Spleen (tissue), 11 donors: ENCODE data around the gene HNRNPC. TPM values are rescaled to one million over a fixed set of nuclear protein-coding genes. Genes with fewer than 3 reads are reported as not detected.

Source experiments
- DNase-seq: peaks from one replicate; pipeline ENCODE4 v3.0.0-alpha.2; 2020
- H3K27ac ChIP-seq, 8 donors: fragments of 200-600 bp; sonication (generic) in 7 of 8; 1 replicate in 4 of 8; 2 replicates in 4 of 8; pipeline versions ENCODE4 v1.5.0 to v1.8.0; 2016 to 2021; ENCODE audit warnings: inconsistent platforms in 4 of 8, mild to moderate bottlenecking in 4 of 8, moderate library complexity in 1 of 8
- H3K27me3 ChIP-seq, 7 donors: fragments of 200-600 bp; sonication (generic) in 6 of 7; replicated peaks in 1 of 7; 1 replicate in 4 of 7; 2 replicates in 3 of 7; pipeline versions ENCODE4 v1.5.0 to v1.8.0; 2016 to 2021; ENCODE audit warnings: inconsistent platforms in 3 of 7, mild to moderate bottlenecking in 1 of 7
- H3K36me3 ChIP-seq, 6 donors: fragments of 200-600 bp; sonication (generic) in 5 of 6; 1 replicate in 4 of 6; 2 replicates in 2 of 6; pipeline versions ENCODE4 v1.5.0 to v1.8.0; 2016 to 2021; ENCODE audit warnings: inconsistent platforms in 2 of 6
- H3K4me1 ChIP-seq, 6 donors: fragments of 200-600 bp; sonication (generic) in 5 of 6; 1 replicate in 3 of 6; 2 replicates in 3 of 6; pipeline versions ENCODE4 v1.5.0 to v1.8.0; 2016 to 2021; ENCODE audit warnings: inconsistent platforms in 3 of 6
- H3K4me3 ChIP-seq, 8 donors: fragments of 200-600 bp; sonication (generic) in 7 of 8; 1 replicate in 4 of 8; 2 replicates in 4 of 8; pipeline versions ENCODE4 v1.5.0 to v1.8.0; 2016 to 2021; ENCODE audit warnings: inconsistent platforms in 4 of 8, mild to moderate bottlenecking in 4 of 8, moderate library complexity in 2 of 8
- H3K9me3 ChIP-seq, 8 donors: fragments of 200-600 bp; sonication (generic) in 7 of 8; 1 replicate in 4 of 8; 2 replicates in 4 of 8; pipeline versions ENCODE4 v1.5.0 to v1.8.0; 2016 to 2021; ENCODE audit warnings: inconsistent platforms in 4 of 8
- POLR2A ChIP-seq, 3 donors: fragments of 450-650 bp; IDR thresholded peaks; one replicate each; pipeline ENCODE4 v1.5.1; 2017; ENCODE audit warnings: antibody characterized with exemption in 3 of 3, mild to moderate bottlenecking in 1 of 3
- POLR2AphosphoS5 ChIP-seq, 3 donors: sonication (generic); formaldehyde crosslinking; IDR thresholded peaks; one replicate each; pipeline ENCODE4 v1.5.1; 2017; ENCODE audit warnings: antibody characterized with exemption in 3 of 3
- WGBS, 5 donors: extraction: QIAGEN DNeasy Blood & Tissue Kit in 3 of 5; methylation state at CpG; one replicate each; pipeline versions ENCODE4 v1.1.5 to v1.1.7; 2013 to 2018; 5-methylcytosine and 5-hydroxymethylcytosine counted together
- intact Hi-C: fragments of 100-400 bp; cut with DNase I; formaldehyde crosslinking; loops from one replicate; pipeline ENCODE4 v1.15.0; 2023; ENCODE audit warnings: low total_unique reads
- polyA plus RNA-seq, 3 donors: library from polyadenylated mRNA; stranded (reverse); fragments of 200-250 nt; gene quantifications; one replicate each; pipeline ENCODE4 v1.2.1, GENCODE V29; 2013
- total RNA-seq, 7 donors: library from RNA; depleted of rRNA in 3 of 7; stranded (reverse); fragments of >200 nt in 3 of 7; fragmentation: NEBNext Ultra II Directional in 4 of 7; extraction: Animal tissue kit (Norgen Biotek cat#: 25700) in 4 of 7; gene quantifications; one replicate each; pipeline versions ENCODE4 v1.1.0 to v1.2.1, GENCODE V29; 2016 to 2021
- TF ChIP-seq, protein P1 (sequence below), 11 experiments: fragments of 200-600 bp in 7 of 11; fragments of 450-650 bp in 4 of 11; sonication (generic) in 4 of 11; IDR thresholded peaks in 8 of 11; conservative IDR thresholded peaks in 3 of 11; 1 replicate in 7 of 11; 2 replicates in 4 of 11; pipeline versions ENCODE4 v1.4.0 to v1.8.0; 2016 to 2021; ENCODE audit warnings: antibody characterized with exemption in 11 of 11, inconsistent platforms in 4 of 11, mild to moderate bottlenecking in 1 of 11
- donor health status: healthy with polysubstance abuse.
- donor health status: DM: no; HTN: no; CAD: no; lungs with moderate emphysema.
- donor health status: DM: no; HTN: no; CAD: no.
- donor health status: Bipolar disorder and iron deficiency.
- donor health status: healthy.
- donor health status: DM: no; HTN: no; CAD: no.
- donor health status: DM: yes; HTN: yes; CAD: no.

The HNRNPC gene
- total and polyA plus RNA-seq, 10 donors: 374 to 824 (median 517) TPM

DNA sequence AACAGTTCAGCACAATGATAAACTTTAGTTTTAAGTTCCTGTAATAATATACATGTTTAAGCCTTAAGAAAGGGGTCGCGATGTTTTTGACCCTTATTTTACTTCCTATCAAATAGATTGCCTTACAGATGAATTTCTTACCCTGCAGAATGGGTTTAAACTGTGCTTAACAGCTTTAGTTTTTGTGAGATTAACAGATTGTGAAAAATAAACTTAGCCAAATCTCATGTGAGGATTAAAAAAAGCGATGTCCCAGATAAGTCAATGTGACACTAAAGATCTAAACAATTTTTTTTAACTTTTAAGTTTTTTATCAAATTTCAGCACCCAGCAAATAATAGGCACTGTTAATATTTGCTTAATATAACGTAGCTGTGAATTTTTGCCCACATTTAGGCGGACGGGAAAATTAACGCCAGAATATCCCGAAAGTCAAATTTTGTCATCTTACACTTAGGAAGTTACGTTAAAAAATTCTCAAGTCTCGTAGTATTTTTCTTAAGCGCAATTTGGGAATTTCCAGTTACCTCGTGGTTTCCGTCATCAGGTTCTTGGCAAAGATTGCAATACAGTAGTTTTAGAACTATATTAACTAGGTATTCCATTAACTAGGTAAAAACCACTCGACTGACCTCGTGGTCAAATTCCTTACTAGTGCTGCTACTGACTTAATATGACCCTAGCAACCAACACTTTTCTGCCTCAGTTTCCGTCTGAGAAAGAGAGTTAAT, 1.2 kb downstream of the HNRNPC start:
- 1 to 3% (median 2%) methylated on average over 16 of the region's 16 CpGs for WGBS, 5 donors
- H3K27ac ChIP-seq: peak overlapping the region; percentile 93 to 98 (median 96)
- no peak for DNase-seq
- intact Hi-C loops: loop anchor here (10.0 kb wide), 1 partner anchor 117 kb away; the partner anchor contains the start of gene SUPT16H
- no peaks in the 10 kb centered on the region for H3K9me3 ChIP-seq
- peaks cover 37 to 69% (median 62%) of the 10 kb centered on the region in 6 donors for H3K4me1 ChIP-seq
- H3K27me3 ChIP-seq: no peaks in the 10 kb centered on the region
- H3K4me3 ChIP-seq: peak overlapping the region; percentile 55 to 88 (median 71)
- no peak for TF ChIP-seq POLR2A (IDR thresholded peaks at IDR 0.05)
- TF ChIP-seq, protein P1, sequence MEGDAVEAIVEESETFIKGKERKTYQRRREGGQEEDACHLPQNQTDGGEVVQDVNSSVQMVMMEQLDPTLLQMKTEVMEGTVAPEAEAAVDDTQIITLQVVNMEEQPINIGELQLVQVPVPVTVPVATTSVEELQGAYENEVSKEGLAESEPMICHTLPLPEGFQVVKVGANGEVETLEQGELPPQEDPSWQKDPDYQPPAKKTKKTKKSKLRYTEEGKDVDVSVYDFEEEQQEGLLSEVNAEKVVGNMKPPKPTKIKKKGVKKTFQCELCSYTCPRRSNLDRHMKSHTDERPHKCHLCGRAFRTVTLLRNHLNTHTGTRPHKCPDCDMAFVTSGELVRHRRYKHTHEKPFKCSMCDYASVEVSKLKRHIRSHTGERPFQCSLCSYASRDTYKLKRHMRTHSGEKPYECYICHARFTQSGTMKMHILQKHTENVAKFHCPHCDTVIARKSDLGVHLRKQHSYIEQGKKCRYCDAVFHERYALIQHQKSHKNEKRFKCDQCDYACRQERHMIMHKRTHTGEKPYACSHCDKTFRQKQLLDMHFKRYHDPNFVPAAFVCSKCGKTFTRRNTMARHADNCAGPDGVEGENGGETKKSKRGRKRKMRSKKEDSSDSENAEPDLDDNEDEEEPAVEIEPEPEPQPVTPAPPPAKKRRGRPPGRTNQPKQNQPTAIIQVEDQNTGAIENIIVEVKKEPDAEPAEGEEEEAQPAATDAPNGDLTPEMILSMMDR (IDR thresholded peaks at IDR 0.05 in 8 of 11, conservative IDR thresholded peaks at IDR 0.05 in 3 of 11): no peak
- no peak for TF ChIP-seq POLR2AphosphoS5 (IDR thresholded peaks at IDR 0.05)
- peaks cover 0 to 52% (median 19%) of the 10 kb centered on the region in 6 donors for H3K36me3 ChIP-seq

DNA sequence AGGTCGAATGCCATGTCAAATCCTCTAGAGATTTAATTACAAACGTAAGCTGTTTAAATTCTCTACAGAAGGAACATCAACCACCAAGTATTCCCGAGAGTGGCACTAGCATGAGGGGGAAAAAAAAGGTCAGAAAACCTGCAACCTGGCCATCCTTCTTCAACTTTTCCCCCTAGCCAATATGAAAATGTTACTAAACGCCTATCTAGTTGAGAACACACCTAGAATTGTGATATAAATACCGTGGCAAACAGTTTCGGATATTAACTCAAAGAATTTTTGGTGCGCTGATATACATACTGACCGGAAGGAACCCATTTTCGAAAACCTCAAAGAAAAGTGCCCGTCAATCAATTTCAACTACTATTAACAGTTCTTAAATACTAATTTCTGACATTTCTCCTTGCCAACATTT, 1.8 kb downstream of the HNRNPC start:
- intact Hi-C loops: loop anchor here (10.0 kb wide), 1 partner anchor 117 kb away; the partner anchor contains the start of gene SUPT16H
- H3K9me3 ChIP-seq: no peaks in the 10 kb centered on the region
- H3K36me3 ChIP-seq: peaks cover 0 to 58% (median 24%) of the 10 kb centered on the region in 6 donors
- 1 to 3% (median 2%) methylated on average over 10 of the region's 10 CpGs for whole genome bisulfite sequencing, 5 donors
- no peak for DNase-seq
- TF ChIP-seq POLR2AphosphoS5 (IDR thresholded peaks at IDR 0.05) (no peak), POLR2A (IDR thresholded peaks at IDR 0.05) (no peak)
- TF ChIP-seq, protein P1 (IDR thresholded peaks at IDR 0.05 in 8 of 11, conservative IDR thresholded peaks at IDR 0.05 in 3 of 11): no peak
- H3K4me3 ChIP-seq: peak overlapping the region; percentile 55 to 88 (median 71)
- H3K4me1 ChIP-seq: peaks cover 43 to 75% (median 68%) of the 10 kb centered on the region in 6 donors
- H3K27me3 ChIP-seq: no peaks in the 10 kb centered on the region
- peak overlapping the region; percentile 37 to 98 (median 96) for H3K27ac ChIP-seq

DNA sequence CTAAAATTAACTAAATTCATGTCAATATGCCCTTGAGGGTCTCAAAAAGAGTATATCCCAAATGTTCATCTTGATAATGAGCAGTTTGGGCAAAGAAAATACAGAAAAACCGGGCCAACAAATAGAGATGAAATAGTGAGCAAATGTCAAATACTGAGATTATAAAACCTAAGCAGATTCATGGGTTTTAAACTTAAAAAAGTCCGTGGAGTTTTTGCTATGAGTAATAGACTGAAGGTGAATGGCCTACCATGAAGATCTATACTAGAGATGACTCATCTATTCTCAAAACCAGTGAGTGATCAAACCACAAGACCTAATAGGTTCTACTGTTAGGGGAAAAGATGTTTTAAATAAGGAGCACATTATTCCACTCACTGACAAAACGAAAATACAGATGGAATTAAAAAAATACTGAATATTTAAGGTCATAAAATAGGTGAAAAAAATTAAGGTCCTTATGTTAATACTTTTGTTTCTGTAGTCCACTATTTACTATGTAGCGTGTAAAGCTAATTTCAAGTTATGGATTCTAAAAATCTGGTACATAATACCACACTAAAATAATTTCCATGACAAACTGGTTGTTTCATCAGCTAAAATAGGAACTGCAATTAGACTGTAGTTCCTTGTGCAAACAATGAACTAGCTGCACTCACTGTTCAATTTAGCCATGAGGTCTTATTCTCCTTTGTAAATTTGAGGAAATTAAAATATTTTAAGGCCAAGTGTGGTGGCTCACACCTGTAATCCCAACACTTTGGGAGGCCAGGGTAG, 5.0 kb downstream of the HNRNPC start:
- no peaks in the 10 kb centered on the region for H3K27me3 ChIP-seq
- DNase-seq: no peak
- H3K4me1 ChIP-seq: peaks cover 65 to 93% (median 87%) of the 10 kb centered on the region in 6 donors
- peaks cover 0 to 91% (median 51%) of the 10 kb centered on the region in 6 donors for H3K36me3 ChIP-seq
- TF ChIP-seq, protein P1 (IDR thresholded peaks at IDR 0.05 in 8 of 11, conservative IDR thresholded peaks at IDR 0.05 in 3 of 11): no peak
- TF ChIP-seq POLR2AphosphoS5 (IDR thresholded peaks at IDR 0.05) (no peak), POLR2A (IDR thresholded peaks at IDR 0.05) (no peak)
- no peaks in the 10 kb centered on the region for H3K9me3 ChIP-seq
- H3K4me3 ChIP-seq: peak overlapping the region in 2 of 8 donors; percentile 10 to 88
- H3K27ac ChIP-seq: peak overlapping the region in 6 of 8 donors; percentile 4 to 98 (median 96)
- intact Hi-C loops: loop anchor here (10.0 kb wide), 1 partner anchor 121 kb away; the partner anchor contains the start of gene SUPT16H
- WGBS, 5 donors: 31 to 38% (median 35%) methylated on average over 4 of the region's 4 CpGs
